Measurements from ENCODE around the gene TMEM63C. TPM values are rescaled to one million over a fixed set of nuclear protein-coding genes. Genes with fewer than 3 reads are reported as not detected.

Gene TMEM63C
- total RNA-seq, 1 experiment from 2014 or later: 0.66 TPM

Other genes with a start within 250 kb of the TMEM63C start
- gene IRF2BPL, start 153.1 kb upstream of the TMEM63C start, total RNA-seq (2014; rRNA removed; shearing (Covaris generic)): 9.8 and 16.4 TPM in 2 replicates
- gene CIPC, start 83.5 kb upstream of the TMEM63C start, total RNA-seq (2014; rRNA removed; shearing (Covaris generic)): 8.8 and 11.0 TPM in 2 replicates
- 0.03 TPM in 1 of 2 replicates, not detected in the other for gene ZDHHC22, start 40.0 kb upstream of the TMEM63C start, total RNA-seq (2014; rRNA removed; shearing (Covaris generic))
- gene NGB, start 89.4 kb downstream of the TMEM63C start, total RNA-seq (2014; rRNA removed; shearing (Covaris generic)): not detected in 2 replicates
- gene POMT2, start 139.1 kb downstream of the TMEM63C start, total RNA-seq (2014; rRNA removed; shearing (Covaris generic)): 7.1 and 7.7 TPM in 2 replicates
- gene GSTZ1, start 139.2 kb downstream of the TMEM63C start, total RNA-seq (2014; rRNA removed; shearing (Covaris generic)): 11.1 and 18.6 TPM in 2 replicates
- 6.4 and 7.6 TPM in 2 replicates for gene TMED8, start 195.3 kb downstream of the TMEM63C start, total RNA-seq (2014; rRNA removed; shearing (Covaris generic))
- 0.19 and 0.82 TPM in 2 replicates for gene SAMD15, start 195.6 kb downstream of the TMEM63C start, total RNA-seq (2014; rRNA removed; shearing (Covaris generic))
- not detected in 2 replicates for gene NOXRED1, start 241.7 kb downstream of the TMEM63C start, total RNA-seq (2014; rRNA removed; shearing (Covaris generic))